Upper lobe of right lung (tissue), 1 donor: Measurements from ENCODE around the gene TKTL1. TPM values are rescaled to one million over a fixed set of nuclear protein-coding genes. Genes with fewer than 3 reads are reported as not detected.
A peak's percentile ranks its signal among the peaks of the same experiment; 100 is the strongest.
"Not testable (repeated sequence)": the region's sequence is repeated elsewhere in the genome, so short reads cannot be mapped to it uniquely, and the experiment has no call there.

Source experiments
- ATAC-seq: fragments of 200-7000 bp; cut with Tn5 transposase; one replicate; pipeline ENCODE4 v1.9.1; 2020; ENCODE audit warnings: mild to moderate bottlenecking, moderate library complexity
- DNase-seq: peaks from one replicate; pipeline ENCODE4 v3.0.0-alpha.2; 2020
- H3K27ac ChIP-seq: fragments of 200-600 bp; one replicate; pipeline ENCODE4 v1.8.0; 2022
- H3K27me3 ChIP-seq: fragments of 200-600 bp; one replicate; pipeline ENCODE4 v1.8.0; 2022; ENCODE audit warnings: mild to moderate bottlenecking
- H3K36me3 ChIP-seq: fragments of 200-600 bp; one replicate; pipeline ENCODE4 v1.8.0; 2022
- H3K4me1 ChIP-seq: fragments of 200-600 bp; one replicate; pipeline ENCODE4 v1.8.0; 2022
- H3K4me3 ChIP-seq: fragments of 200-600 bp; one replicate; pipeline ENCODE4 v1.8.0; 2022; ENCODE audit warnings: mild to moderate bottlenecking
- H3K9me3 ChIP-seq: fragments of 200-600 bp; one replicate; pipeline ENCODE4 v1.8.0; 2022
- intact Hi-C: fragments of 100-400 bp; cut with DNase I; formaldehyde crosslinking; loops from one replicate; pipeline ENCODE4 v1.11.0; 2022
- total RNA-seq: library from RNA; stranded (reverse); fragmentation: NEBNext Ultra II Directional; extraction: Animal tissue kit (Norgen Biotek cat#: 25700); gene quantifications from one replicate; pipeline ENCODE4 v1.2.1, GENCODE V29; 2021
- TF ChIP-seq, protein P1 (sequence below): fragments of 200-600 bp; IDR thresholded peaks from one replicate; pipeline ENCODE4 v1.8.0; 2022; ENCODE audit warnings: antibody characterized with exemption
- donor health status: DM: no; HTN: yes; CAD: no; lungs with severe emphysema.

Gene TKTL1
- total RNA-seq, 1 donor from 2014 or later = not detected

DNA sequence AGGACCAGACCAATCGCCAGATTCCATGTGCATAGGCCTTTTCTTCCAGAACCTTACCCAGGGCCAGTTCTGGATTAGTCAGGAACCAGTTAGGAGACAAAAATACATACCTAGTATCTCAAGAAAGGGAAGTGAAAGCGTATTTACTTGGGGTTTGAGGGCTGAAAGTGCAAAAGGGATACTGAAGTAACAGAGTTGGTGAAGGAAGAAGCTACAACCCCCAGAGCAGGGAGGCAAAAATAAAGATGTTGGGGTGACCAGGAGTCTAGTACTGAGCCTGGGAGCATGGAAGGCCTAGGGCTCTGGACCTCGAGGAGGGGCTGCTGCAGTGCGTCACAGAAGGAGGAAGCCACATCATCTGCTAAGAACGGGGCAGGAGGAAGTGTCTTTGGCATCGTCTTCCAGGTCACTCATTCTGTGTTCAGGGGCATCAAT, 38.3 kb downstream of the TKTL1 start:
- Histone ChIP-seq H3K4me3 (no peak overlapping the region), H3K27me3 (no peaks in the 10 kb centered on the region), H3K9me3 (no peaks in the 10 kb centered on the region), H3K27ac (no peak overlapping the region), H3K36me3 (no peaks in the 10 kb centered on the region), H3K4me1 (no peaks in the 10 kb centered on the region)
- TF ChIP-seq, protein P1, sequence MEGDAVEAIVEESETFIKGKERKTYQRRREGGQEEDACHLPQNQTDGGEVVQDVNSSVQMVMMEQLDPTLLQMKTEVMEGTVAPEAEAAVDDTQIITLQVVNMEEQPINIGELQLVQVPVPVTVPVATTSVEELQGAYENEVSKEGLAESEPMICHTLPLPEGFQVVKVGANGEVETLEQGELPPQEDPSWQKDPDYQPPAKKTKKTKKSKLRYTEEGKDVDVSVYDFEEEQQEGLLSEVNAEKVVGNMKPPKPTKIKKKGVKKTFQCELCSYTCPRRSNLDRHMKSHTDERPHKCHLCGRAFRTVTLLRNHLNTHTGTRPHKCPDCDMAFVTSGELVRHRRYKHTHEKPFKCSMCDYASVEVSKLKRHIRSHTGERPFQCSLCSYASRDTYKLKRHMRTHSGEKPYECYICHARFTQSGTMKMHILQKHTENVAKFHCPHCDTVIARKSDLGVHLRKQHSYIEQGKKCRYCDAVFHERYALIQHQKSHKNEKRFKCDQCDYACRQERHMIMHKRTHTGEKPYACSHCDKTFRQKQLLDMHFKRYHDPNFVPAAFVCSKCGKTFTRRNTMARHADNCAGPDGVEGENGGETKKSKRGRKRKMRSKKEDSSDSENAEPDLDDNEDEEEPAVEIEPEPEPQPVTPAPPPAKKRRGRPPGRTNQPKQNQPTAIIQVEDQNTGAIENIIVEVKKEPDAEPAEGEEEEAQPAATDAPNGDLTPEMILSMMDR = no peak
- DNase-seq = no peak
- ATAC-seq = no peak
- intact Hi-C loops = no loop called here

DNA sequence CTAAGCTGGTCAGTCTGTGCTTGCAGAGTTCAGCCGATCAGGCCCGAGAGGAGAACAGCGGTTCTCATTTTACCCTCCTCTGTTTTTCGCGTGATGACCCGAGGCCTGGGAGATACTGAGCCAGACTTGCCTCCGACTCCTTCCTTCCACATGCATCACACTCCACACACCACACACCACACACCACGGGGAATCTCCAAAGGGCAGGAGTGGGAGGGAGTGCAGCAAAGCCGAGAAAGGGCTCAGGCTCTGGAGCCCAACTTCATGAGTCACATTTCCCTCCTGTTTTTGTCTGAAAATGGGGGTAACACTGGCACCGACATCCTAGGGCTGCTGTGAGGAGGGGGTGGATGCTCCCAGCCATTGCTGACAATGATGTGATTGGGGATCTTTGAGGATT, 38.9 kb downstream of the TKTL1 start:
- ATAC-seq (no peak), DNase-seq (no peak)
- Histone ChIP-seq H3K36me3 (no peaks in the 10 kb centered on the region), H3K27ac (no peak overlapping the region), H3K4me3 (no peak overlapping the region), H3K9me3 (no peaks in the 10 kb centered on the region), H3K27me3 (no peaks in the 10 kb centered on the region), H3K4me1 (no peaks in the 10 kb centered on the region)
- TF ChIP-seq, protein P1 = no peak
- intact Hi-C loops = no loop called here

DNA sequence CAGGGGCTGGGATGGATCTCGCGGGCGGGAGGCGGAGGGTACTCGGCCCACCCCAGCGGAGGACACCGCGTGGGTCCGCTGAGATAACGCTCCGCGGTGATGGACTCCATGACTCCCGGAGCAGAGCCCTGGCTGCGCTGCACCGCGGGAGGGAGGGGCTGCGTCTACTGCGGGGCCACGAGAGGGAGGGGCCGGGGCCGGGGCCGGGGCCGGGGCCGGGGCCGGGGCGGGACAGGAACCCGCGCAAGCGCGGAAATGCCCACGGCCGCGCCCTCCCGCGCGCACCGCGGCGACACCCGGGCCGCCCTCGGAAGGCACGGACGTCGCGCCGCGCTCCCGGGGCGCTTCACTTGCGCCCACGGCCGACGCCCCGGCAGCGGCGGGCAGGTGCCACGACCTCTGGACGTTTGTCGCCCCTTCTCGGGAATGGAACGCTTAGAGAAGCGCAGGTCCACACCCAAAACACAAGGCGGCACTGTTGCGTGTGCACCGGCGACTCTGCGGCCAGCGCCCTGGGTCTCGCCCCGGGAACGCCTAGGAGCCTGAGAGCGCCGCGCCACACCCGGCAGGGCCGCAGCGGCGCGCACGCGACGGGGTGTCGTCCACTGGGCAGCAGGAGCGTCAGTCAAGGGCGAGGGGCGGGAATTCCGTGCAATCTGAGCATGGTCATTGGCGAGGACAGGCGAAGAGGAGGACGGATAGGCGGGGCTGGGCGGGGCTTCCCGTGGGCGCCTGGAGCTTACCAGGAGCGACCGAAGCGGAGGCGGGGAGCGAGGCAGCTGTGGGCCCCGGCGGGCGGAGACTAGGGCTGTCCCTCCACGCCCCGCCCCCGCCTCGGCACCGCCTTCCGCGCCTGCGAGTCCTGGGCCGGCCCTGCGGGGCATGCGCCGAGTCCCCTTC, 46.1 kb downstream of the TKTL1 start:
- intact Hi-C loops, H3K9me3 ChIP-seq, DNase-seq, H3K27ac ChIP-seq, H3K36me3 ChIP-seq, H3K27me3 ChIP-seq, H3K4me1 ChIP-seq: not testable (repeated sequence)
- peak overlapping the region; percentile 19 for H3K4me3 ChIP-seq
- ATAC-seq = peak; percentile 89

DNA sequence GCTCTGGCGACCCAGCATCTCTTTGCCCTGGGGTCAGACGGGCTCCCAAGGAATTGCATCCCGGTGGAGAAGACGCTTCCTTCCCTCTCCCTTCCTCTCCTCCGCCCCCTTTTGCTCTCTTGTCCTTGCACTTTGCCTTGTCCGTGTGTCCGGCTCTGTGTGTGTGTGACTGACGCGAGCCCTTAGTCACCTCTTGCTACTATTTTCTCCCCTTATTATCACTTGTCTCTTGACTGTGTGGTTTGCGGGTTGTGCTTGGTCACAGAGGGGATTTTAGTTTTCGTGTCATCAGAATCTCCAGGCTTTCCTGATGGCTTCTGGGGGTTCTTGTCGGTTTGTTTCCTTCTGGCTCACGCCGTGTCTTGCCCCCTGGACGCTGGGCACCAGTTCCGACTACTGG, 47.5 kb downstream of the TKTL1 start:
- H3K27ac ChIP-seq, H3K27me3 ChIP-seq, H3K9me3 ChIP-seq, ATAC-seq, H3K4me3 ChIP-seq, DNase-seq, intact Hi-C loops, H3K36me3 ChIP-seq, H3K4me1 ChIP-seq: not testable (repeated sequence)

DNA sequence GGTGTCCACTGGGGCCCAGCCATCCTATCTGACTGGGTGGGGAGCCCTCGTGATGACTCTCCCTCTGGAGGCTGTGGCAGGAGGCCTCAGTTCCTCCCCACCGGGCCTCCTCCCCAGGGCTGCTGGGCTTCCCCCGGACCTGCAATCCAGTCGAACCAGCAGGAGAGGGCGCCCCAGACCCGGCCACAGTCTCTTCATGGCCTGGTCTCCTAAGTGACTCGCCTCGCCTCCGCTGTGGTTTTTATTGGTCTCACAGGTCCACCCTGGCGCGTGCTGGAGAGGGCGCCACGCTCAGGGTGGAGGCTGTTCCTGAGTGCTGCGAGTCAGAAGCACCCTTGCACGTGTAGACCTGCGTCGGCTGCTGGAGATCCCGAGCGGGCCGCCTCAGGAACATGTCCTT, 48.0 kb downstream of the TKTL1 start:
- DNase-seq, H3K4me1 ChIP-seq, H3K27ac ChIP-seq, H3K27me3 ChIP-seq, H3K9me3 ChIP-seq, H3K4me3 ChIP-seq, intact Hi-C loops, H3K36me3 ChIP-seq: not testable (repeated sequence)
- peak; percentile 61 for ATAC-seq

DNA sequence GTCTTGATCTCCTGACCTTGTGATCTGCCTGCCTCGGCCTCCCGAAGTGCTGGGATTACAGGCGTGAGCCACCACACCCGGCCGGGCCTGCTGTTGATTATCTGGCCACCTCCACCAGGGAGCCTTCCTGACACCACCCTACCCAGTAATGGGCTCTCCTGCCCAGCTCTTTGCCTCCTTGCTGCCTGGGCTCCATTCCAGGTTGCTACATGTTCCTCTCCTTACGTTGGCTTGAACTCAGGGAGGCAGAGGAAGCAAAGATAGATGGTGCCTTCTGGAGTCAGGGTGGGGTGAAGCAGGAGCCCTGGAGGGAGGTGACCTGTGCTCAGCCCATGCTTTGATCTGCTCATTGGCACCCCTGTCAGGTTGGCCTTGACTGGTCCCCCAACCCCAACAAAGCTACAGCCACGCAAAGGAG, 52.5 kb downstream of the TKTL1 start:
- TF ChIP-seq, protein P1 = no peak
- ATAC-seq = no peak
- Histone ChIP-seq H3K27me3 (no peaks in the 10 kb centered on the region), H3K4me3 (no peak overlapping the region), H3K9me3 (no peaks in the 10 kb centered on the region), H3K4me1 (no peaks in the 10 kb centered on the region), H3K27ac (no peak overlapping the region), H3K36me3 (peaks cover 40% of the 10 kb centered on the region)
- intact Hi-C loops = no loop called here
- no peak for DNase-seq

DNA sequence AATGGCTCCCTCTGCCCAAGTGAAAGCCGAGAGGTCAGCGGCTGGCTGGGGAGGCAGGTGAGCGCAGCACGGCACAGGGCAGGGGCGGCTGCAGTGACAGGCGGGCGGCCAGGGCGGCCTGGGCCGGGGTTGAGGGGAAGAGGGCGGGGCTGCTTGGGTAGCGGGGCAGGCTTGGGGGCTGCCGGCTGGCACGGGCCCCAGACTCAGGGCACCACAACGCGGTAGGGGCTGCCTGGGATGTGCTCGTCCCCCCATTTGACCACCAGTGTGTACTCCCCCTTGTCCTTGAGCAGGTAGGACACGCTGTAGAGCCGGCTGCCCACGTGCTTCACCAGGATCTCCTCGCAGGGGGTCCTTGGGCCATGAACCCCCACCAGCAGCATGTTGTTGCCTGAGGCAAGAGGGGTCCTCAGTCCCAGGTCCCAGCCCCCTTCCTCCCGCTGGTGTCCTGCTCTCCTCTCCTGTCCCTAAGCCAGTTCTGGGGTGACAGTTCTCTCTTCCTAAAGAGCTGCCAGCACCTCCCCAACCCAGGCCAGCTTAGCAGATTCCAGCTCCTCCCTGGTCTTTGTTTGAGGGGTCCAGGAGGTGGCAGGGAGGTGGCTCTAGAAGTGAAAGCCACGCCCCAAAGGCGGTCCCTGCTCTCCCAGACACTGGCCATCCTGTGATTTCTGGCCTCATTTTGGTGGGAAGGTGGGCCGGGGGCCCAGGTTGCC, 53.2 kb downstream of the TKTL1 start:
- no peaks in the 10 kb centered on the region for H3K4me1 ChIP-seq
- no peaks in the 10 kb centered on the region for H3K27me3 ChIP-seq
- intact Hi-C loops = no loop called here
- peaks cover 47% of the 10 kb centered on the region for H3K36me3 ChIP-seq
- H3K4me3 ChIP-seq = no peak overlapping the region
- DNase-seq = peak; percentile 58
- TF ChIP-seq, protein P1 = no peak
- H3K27ac ChIP-seq = no peak overlapping the region
- no peak for ATAC-seq
- H3K9me3 ChIP-seq = no peaks in the 10 kb centered on the region
